OCI-LY3 (cell line): ENCODE results near the gene KIZ.

ENCODE experiments used
- H2AFZ ChIP-seq: fragments of 200-600, 300-600 bp; shearing (Covaris generic); 2 replicates; pipeline ENCODE4 v1.6.0; 2014; ENCODE audit warnings: antibody characterized with exemption, low read depth, low read length
- H3K27ac ChIP-seq: fragments of 200-600, 300-600 bp; sonication (generic); 2 replicates; pipeline ENCODE4 v1.5.1; 2014; ENCODE audit warnings: mild to moderate bottlenecking, low read length, moderate library complexity, mixed read lengths
- H3K27me3 ChIP-seq: fragments of 200-600, 300-600 bp; sonication (generic); 2 replicates; pipeline ENCODE4 v1.6.1; 2014; ENCODE audit warnings: low read depth, low read length, mixed read lengths
- H3K36me3 ChIP-seq: fragments of 200-600, 300-600 bp; sonication (generic); replicated peaks from 2 replicates; pipeline ENCODE3; 2014; ENCODE audit warnings: low read depth, low read length, mixed read lengths
- H3K4me1 ChIP-seq: fragments of 300-600, 200-600 bp; sonication (generic); 2 replicates; pipeline ENCODE4 v1.6.1; 2014; ENCODE audit warnings: low read length, mixed read lengths
- H3K4me2 ChIP-seq: fragments of 200-600, 300-600 bp; sonication (generic); 2 replicates; pipeline ENCODE4 v1.6.1; 2014; ENCODE audit warnings: low read length, mixed read lengths
- H3K4me3 ChIP-seq: fragments of 300-600, 200-600 bp; sonication (generic); 2 replicates; pipeline ENCODE4 v1.5.1; 2014; ENCODE audit warnings: antibody characterized with exemption, mild to moderate bottlenecking, low read length, moderate library complexity
- H3K79me2 ChIP-seq: fragments of 300-600, 200-600 bp; shearing (Covaris generic); 2 replicates; pipeline ENCODE4 v1.6.1; 2014; ENCODE audit warnings: mild to moderate bottlenecking, low read length, mixed read lengths
- H3K9ac ChIP-seq: fragments of 300-600, 200-600 bp; shearing (Covaris generic); 2 replicates; pipeline ENCODE4 v1.6.0; 2014; ENCODE audit warnings: mild to moderate bottlenecking, low read length, moderate library complexity
- H3K9me3 ChIP-seq: fragments of 200-600, 300-600 bp; shearing (Covaris generic); 2 replicates; pipeline ENCODE4 v1.6.1; 2014; ENCODE audit warnings: low read length, mixed read lengths; ENCODE audit not compliant: insufficient read depth
- H4K20me1 ChIP-seq: fragments of 200-600, 300-600 bp; sonication (generic); 2 replicates; pipeline ENCODE4 v1.6.1; 2016; ENCODE audit warnings: low read length, mixed read lengths; ENCODE audit not compliant: insufficient read depth
- EZH2phosphoT487 ChIP-seq: fragments of 200-600 bp; shearing (Covaris generic); IDR thresholded peaks from 2 replicates; pipeline ENCODE4 v1.6.1; 2018; ENCODE audit warnings: antibody characterized with exemption, mixed run types, low read depth
- TF ChIP-seq, protein P1 (sequence below): fragments of 200-600, 300-600 bp; sonication (generic); IDR thresholded peaks from 2 replicates; pipeline ENCODE4 v1.5.1; 2014; ENCODE audit warnings: antibody characterized with exemption, low read length, low read depth

The KIZ gene

DNA sequence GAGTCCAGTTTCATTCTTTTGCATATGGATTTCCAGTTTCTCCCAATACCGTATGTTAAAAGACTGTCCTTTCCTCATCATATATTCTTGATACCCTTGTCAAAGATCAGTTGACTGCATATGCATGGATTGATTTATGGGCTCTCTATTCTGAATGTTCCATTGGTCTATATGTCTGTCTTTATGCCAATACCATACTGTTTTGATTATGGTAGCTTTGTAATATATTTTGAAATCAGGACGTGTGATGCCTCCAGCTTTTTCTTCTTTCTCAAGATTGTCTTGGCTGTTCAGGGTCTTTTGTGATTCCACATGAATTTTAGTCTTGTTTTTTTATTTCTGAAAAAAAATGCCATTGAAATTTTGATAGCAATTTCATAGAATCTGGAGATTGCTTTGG is 51.9 kb downstream of the KIZ start:
- H3K4me1 ChIP-seq: no peaks in the 10 kb centered on the region

DNA sequence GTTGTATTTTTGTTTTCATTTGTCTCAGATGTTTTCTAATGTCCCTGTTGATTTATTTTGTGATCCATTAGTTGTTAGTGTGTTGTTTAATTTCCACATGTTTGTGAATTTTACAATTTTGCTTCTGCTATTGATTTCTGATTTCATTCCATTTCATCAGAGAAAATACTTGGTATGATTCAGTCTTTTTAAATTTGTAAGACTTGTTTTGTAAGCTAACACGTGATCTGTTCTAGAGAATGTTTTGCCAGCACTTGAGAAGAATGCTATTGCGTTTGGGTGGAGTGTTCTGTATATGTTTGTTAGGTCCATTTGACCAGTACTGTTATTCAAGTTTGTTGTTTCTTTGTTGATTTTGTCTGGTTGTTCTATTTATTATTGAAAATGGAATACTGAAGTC is 53.9 kb downstream of the KIZ start:
- no peaks in the 10 kb centered on the region for H3K9me3 ChIP-seq
- H3K4me3 ChIP-seq: no peak overlapping the region
- no peaks in the 10 kb centered on the region for H3K36me3 ChIP-seq
- H3K27me3 ChIP-seq: no peaks in the 10 kb centered on the region
- no peaks in the 10 kb centered on the region for H3K4me1 ChIP-seq
- no peaks in the 10 kb centered on the region for H4K20me1 ChIP-seq
- no peak overlapping the region for H3K27ac ChIP-seq
- no peak overlapping the region for H2AFZ ChIP-seq
- TF ChIP-seq, protein P1, sequence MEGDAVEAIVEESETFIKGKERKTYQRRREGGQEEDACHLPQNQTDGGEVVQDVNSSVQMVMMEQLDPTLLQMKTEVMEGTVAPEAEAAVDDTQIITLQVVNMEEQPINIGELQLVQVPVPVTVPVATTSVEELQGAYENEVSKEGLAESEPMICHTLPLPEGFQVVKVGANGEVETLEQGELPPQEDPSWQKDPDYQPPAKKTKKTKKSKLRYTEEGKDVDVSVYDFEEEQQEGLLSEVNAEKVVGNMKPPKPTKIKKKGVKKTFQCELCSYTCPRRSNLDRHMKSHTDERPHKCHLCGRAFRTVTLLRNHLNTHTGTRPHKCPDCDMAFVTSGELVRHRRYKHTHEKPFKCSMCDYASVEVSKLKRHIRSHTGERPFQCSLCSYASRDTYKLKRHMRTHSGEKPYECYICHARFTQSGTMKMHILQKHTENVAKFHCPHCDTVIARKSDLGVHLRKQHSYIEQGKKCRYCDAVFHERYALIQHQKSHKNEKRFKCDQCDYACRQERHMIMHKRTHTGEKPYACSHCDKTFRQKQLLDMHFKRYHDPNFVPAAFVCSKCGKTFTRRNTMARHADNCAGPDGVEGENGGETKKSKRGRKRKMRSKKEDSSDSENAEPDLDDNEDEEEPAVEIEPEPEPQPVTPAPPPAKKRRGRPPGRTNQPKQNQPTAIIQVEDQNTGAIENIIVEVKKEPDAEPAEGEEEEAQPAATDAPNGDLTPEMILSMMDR: no peak
- TF ChIP-seq EZH2phosphoT487: no peak
- H3K79me2 ChIP-seq: no peaks in the 10 kb centered on the region
- H3K4me2 ChIP-seq: no peak overlapping the region
- H3K9ac ChIP-seq: no peak overlapping the region

More for the DNA sequence above, 51.9 kb downstream of the KIZ start:
- no peak overlapping the region for H3K27ac ChIP-seq
- no peaks in the 10 kb centered on the region for H3K79me2 ChIP-seq
- H3K4me2 ChIP-seq: no peak overlapping the region
- no peaks in the 10 kb centered on the region for H4K20me1 ChIP-seq
- H3K36me3 ChIP-seq: no peaks in the 10 kb centered on the region
- TF ChIP-seq EZH2phosphoT487: no peak
- TF ChIP-seq, protein P1: no peak
- H3K27me3 ChIP-seq: no peaks in the 10 kb centered on the region
- no peak overlapping the region for H3K9ac ChIP-seq
- no peak overlapping the region for H3K4me3 ChIP-seq
- H3K9me3 ChIP-seq: no peaks in the 10 kb centered on the region
- no peak overlapping the region for H2AFZ ChIP-seq

DNA sequence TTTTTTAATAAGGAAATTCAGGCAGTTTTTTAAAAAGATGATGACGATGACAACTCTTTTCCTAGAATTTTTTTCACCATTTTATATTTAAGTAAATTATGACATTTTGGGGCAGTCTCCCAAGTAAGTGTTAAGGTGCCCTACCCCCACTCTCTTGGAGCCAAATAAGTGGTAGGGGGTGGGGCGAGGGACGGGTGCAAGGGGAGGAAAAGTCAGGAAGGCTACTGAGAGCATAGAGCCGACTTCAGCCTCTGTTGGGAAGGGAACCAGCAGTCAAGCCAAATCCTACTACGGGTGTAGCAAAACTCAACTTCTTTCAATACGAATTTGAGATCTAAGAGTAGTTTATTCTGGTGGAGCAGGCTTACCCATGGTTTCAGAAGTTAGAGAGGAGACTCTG is 54.4 kb downstream of the KIZ start:
- Histone ChIP-seq H3K9ac (no peak overlapping the region), H4K20me1 (no peaks in the 10 kb centered on the region), H3K36me3 (no peaks in the 10 kb centered on the region), H3K4me2 (no peak overlapping the region), H3K9me3 (no peaks in the 10 kb centered on the region), H3K27me3 (no peaks in the 10 kb centered on the region), H3K79me2 (no peaks in the 10 kb centered on the region), H3K4me3 (no peak overlapping the region), H3K4me1 (no peaks in the 10 kb centered on the region), H2AFZ (no peak overlapping the region), H3K27ac (no peak overlapping the region)
- TF ChIP-seq, protein P1: no peak
- no peak for TF ChIP-seq EZH2phosphoT487

DNA sequence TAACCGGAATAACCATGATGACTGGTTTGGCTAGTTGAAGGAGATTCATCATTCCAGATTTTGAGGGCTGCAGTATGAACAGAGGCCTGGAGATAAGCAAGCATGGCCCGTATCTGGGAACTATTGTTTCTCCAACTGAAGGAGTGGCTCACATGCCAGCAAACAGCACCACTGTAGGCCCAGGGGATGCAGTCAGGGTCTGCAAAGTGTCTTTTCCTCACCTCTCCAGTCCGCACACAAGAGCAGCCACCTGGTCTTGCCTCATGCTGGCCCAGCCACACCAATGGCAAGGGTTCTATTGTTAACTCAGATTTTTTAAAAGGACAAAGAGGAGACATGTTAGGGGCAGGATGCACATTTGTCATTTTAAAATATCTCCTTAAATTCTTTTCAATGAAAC is 55.1 kb downstream of the KIZ start:
- H3K79me2 ChIP-seq: no peaks in the 10 kb centered on the region
- no peaks in the 10 kb centered on the region for H3K36me3 ChIP-seq
- no peak overlapping the region for H3K9ac ChIP-seq
- no peak overlapping the region for H3K27ac ChIP-seq
- TF ChIP-seq, protein P1: no peak
- TF ChIP-seq EZH2phosphoT487: no peak
- no peak overlapping the region for H3K4me3 ChIP-seq
- no peaks in the 10 kb centered on the region for H4K20me1 ChIP-seq
- no peaks in the 10 kb centered on the region for H3K4me1 ChIP-seq
- no peak overlapping the region for H3K4me2 ChIP-seq
- H3K9me3 ChIP-seq: no peaks in the 10 kb centered on the region
- H3K27me3 ChIP-seq: no peaks in the 10 kb centered on the region
- no peak overlapping the region for H2AFZ ChIP-seq
